Lower lobe of right lung (tissue), 2 donors: ENCODE results near the gene RABGGTA. TPM values are rescaled to one million over a fixed set of nuclear protein-coding genes. Genes with fewer than 3 reads are reported as not detected.
A peak's percentile ranks its signal among the peaks of the same experiment; 100 is the strongest.
"Not testable (repeated sequence)": the region's sequence is repeated elsewhere in the genome, so short reads cannot be mapped to it uniquely, and the experiment has no call there.

ENCODE experiments used
- ATAC-seq, 2 donors: fragments of 200-7000 bp; cut with Tn5 transposase; one replicate each; pipeline ENCODE4 v1.9.1; 2020 to 2022; ENCODE audit warnings: mild to moderate bottlenecking in 2 of 2, moderate library complexity in 2 of 2
- DNase-seq: peaks from one replicate; pipeline ENCODE4 v3.0.0-alpha.2; 2020
- H3K27ac ChIP-seq: fragments of 200-600 bp; one replicate; pipeline ENCODE4 v1.8.0; 2022
- H3K27me3 ChIP-seq: fragments of 200-600 bp; one replicate; pipeline ENCODE4 v1.8.0; 2022; ENCODE audit warnings: low read depth
- H3K36me3 ChIP-seq: fragments of 200-600 bp; one replicate; pipeline ENCODE4 v1.8.0; 2022; ENCODE audit warnings: mild to moderate bottlenecking
- H3K4me1 ChIP-seq: fragments of 200-600 bp; one replicate; pipeline ENCODE4 v1.8.0; 2022
- H3K4me3 ChIP-seq: fragments of 200-600 bp; one replicate; pipeline ENCODE4 v1.8.0; 2022; ENCODE audit warnings: mild to moderate bottlenecking
- H3K9me3 ChIP-seq: fragments of 200-600 bp; one replicate; pipeline ENCODE4 v1.8.0; 2022
- CTCF ChIP-seq: fragments of 200-600 bp; IDR thresholded peaks from one replicate; pipeline ENCODE4 v1.8.0; 2022; ENCODE audit warnings: antibody characterized with exemption, mild to moderate bottlenecking
- intact Hi-C: fragments of 100-400 bp; cut with DNase I; formaldehyde crosslinking; loops from one replicate; pipeline ENCODE4 v1.11.0; 2022
- total RNA-seq: library from RNA; stranded (reverse); fragmentation: NEBNext Ultra II Directional; extraction: Animal tissue kit (Norgen Biotek cat#: 25700); gene quantifications from one replicate; pipeline ENCODE4 v1.2.1, GENCODE V29; 2021
- donor health status: DM: no; HTN: yes; CAD: no; lungs with severe emphysema.

RABGGTA gene
- total RNA-seq, 1 donor from 2014 or later = 50.4 TPM

GRCh38 chr14:24251880-24252288 lies 19.5 kb downstream of the RABGGTA start:
- Histone ChIP-seq H3K9me3 (no peaks in the 10 kb centered on the region), H3K4me3 (no peak overlapping the region), H3K4me1 (no peaks in the 10 kb centered on the region), H3K27me3 (no peaks in the 10 kb centered on the region), H3K27ac (no peak overlapping the region), H3K36me3 (peaks cover 17% of the 10 kb centered on the region)
- no peak for DNase-seq
- no peak for TF ChIP-seq CTCF
- intact Hi-C loops = no loop called here
- peak; percentile 36 to 71 for ATAC-seq

GRCh38 chr14:24250354-24250753 lies 21.0 kb downstream of the RABGGTA start:
- no peak overlapping the region for H3K4me3 ChIP-seq
- intact Hi-C loops = no loop called here
- H3K27ac ChIP-seq = no peak overlapping the region
- no peak for TF ChIP-seq CTCF
- no peaks in the 10 kb centered on the region for H3K4me1 ChIP-seq
- ATAC-seq (no peak), DNase-seq (no peak)
- H3K9me3 ChIP-seq = no peaks in the 10 kb centered on the region
- peaks cover 13% of the 10 kb centered on the region for H3K36me3 ChIP-seq
- no peaks in the 10 kb centered on the region for H3K27me3 ChIP-seq

- intact Hi-C loops = loop anchor here (10.0 kb wide), 1 partner anchor 45 kb away; the partner anchor contains the start of genes DHRS1 and NOP9
- DNase-seq (no peak), ATAC-seq (no peak)
- TF ChIP-seq CTCF = no peak
- Histone ChIP-seq H3K4me3 (no peak overlapping the region), H3K27me3 (no peaks in the 10 kb centered on the region), H3K4me1 (no peaks in the 10 kb centered on the region), H3K9me3 (no peaks in the 10 kb centered on the region), H3K36me3 (peaks cover 6% of the 10 kb centered on the region), H3K27ac (no peak overlapping the region)
These were observed 22.0 kb downstream of the RABGGTA start for GRCh38 chr14:24249230-24250021.

- ATAC-seq (no peak), DNase-seq (no peak)
- peak overlapping the region; percentile 25 for H3K27ac ChIP-seq
- TF ChIP-seq CTCF = no peak
- no peak overlapping the region for H3K4me3 ChIP-seq
- no peaks in the 10 kb centered on the region for H3K27me3 ChIP-seq
- intact Hi-C loops = loop anchor here (10.0 kb wide), 1 partner anchor 47 kb away; the partner anchor contains the start of genes DHRS1 and NOP9
- no peaks in the 10 kb centered on the region for H3K9me3 ChIP-seq
- peaks cover 9% of the 10 kb centered on the region for H3K4me1 ChIP-seq
- H3K36me3 ChIP-seq = peaks cover 4% of the 10 kb centered on the region
These were observed 24.0 kb downstream of the RABGGTA start for GRCh38 chr14:24247422-24247821.

- Histone ChIP-seq H3K4me3 (no peak overlapping the region), H3K27me3 (no peaks in the 10 kb centered on the region), H3K4me1 (peaks cover 9% of the 10 kb centered on the region), H3K27ac (peak overlapping the region; percentile 25), H3K36me3 (peaks cover 4% of the 10 kb centered on the region), H3K9me3 (no peaks in the 10 kb centered on the region)
- intact Hi-C loops = loop anchor here (10.0 kb wide), 1 partner anchor 48 kb away; the partner anchor contains the start of genes DHRS1 and NOP9
- DNase-seq (no peak), ATAC-seq (no peak)
- no peak for TF ChIP-seq CTCF
These were observed 24.6 kb downstream of the RABGGTA start for GRCh38 chr14:24246765-24247212.

- not testable (repeated sequence) for H3K27ac ChIP-seq, DNase-seq, H3K9me3 ChIP-seq, ATAC-seq, H3K4me3 ChIP-seq, H3K27me3 ChIP-seq
- peaks cover 16% of the 10 kb centered on the region for H3K36me3 ChIP-seq
- H3K4me1 ChIP-seq = peaks cover 22% of the 10 kb centered on the region
- intact Hi-C loops = loop anchor here (10.0 kb wide), 1 partner anchor 49 kb away; the partner anchor contains the start of genes DHRS1 and NOP9
These were observed 26.0 kb downstream of the RABGGTA start for GRCh38 chr14:24245350-24245749.
